AG04450 (cell line): Measurements from ENCODE around the gene TTN. TPM values are rescaled to one million over a fixed set of nuclear protein-coding genes. Genes with fewer than 3 reads are reported as not detected.

ENCODE experiments used
- CTCF ChIA-PET: fragments of 300-600, 350-600 bp; formaldehyde crosslinking; extraction: SDS; loops from one replicate; lab custom pipeline; 2022; ENCODE audit warnings: antibody characterized with exemption, inconsistent platforms; lab: Charles Lee
- POLR2A ChIA-PET: fragments of 350-600 bp; formaldehyde crosslinking; extraction: SDS; loops from one replicate; lab custom pipeline; 2021; ENCODE audit warnings: antibody characterized with exemption, inconsistent platforms; lab: Yijun Ruan, JAX
- DNase-seq: peaks from one replicate; pipeline ENCODE4 v3.0.0-alpha.2; 2011; ENCODE audit warnings: low read depth, low spot score
- H3K27ac ChIP-seq: one replicate; pipeline ENCODE4 v1.5.1; 2012; ENCODE audit warnings: low read depth, low read length, control low read depth
- H3K27me3 ChIP-seq: one replicate; pipeline ENCODE4 v1.6.0; 2012; ENCODE audit warnings: low read length; ENCODE audit not compliant: control insufficient read depth, insufficient read depth
- H3K4me3 ChIP-seq: 2 replicates; pipeline ENCODE4 v1.5.1; 2011; ENCODE audit warnings: mild to moderate bottlenecking, low read depth, low read length, control low read depth
- H3K9me3 ChIP-seq: 2 replicates; pipeline ENCODE4 v1.5.1; 2012; ENCODE audit warnings: low read length; ENCODE audit not compliant: control insufficient read depth, insufficient read depth
- polyA plus RNA-seq: library from polyadenylated mRNA; depleted of rRNA; stranded (reverse); fragments of >200 nt; gene quantifications from 2 replicates; pipeline ENCODE4 v1.2.3, GENCODE V29; 2011
- TF ChIP-seq, protein P1 (sequence below): IDR thresholded peaks from 2 replicates; pipeline ENCODE4 v1.5.1; 2011; ENCODE audit warnings: low read depth, low read length, control low read depth, inconsistent platforms

Gene TTN
- polyA plus RNA-seq, 1 experiment: 0.06 TPM

DNA sequence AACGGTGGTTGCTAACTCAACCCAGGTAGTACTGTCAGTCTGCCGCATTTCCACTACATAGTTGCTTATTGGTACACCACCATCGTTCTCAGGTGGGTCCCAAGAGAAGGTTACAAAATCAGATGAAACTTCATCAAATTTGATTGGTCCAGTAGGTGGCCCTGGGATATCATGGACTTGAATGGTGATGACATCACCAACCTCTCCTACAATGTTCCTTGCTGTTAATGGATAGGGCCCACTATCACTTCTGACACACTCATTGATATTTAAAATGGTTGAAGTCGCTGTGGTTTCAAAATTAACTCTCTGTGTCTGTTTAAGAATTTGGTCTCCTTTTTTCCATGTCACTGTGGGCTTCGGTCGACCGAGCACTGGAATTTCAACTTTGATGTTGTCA lies 232.4 kb downstream of the TTN start:
- Histone ChIP-seq H3K27me3 (no peaks in the 10 kb centered on the region), H3K9me3 (no peaks in the 10 kb centered on the region), H3K27ac (no peak overlapping the region), H3K4me3 (no peak overlapping the region)
- TF ChIP-seq, protein P1, sequence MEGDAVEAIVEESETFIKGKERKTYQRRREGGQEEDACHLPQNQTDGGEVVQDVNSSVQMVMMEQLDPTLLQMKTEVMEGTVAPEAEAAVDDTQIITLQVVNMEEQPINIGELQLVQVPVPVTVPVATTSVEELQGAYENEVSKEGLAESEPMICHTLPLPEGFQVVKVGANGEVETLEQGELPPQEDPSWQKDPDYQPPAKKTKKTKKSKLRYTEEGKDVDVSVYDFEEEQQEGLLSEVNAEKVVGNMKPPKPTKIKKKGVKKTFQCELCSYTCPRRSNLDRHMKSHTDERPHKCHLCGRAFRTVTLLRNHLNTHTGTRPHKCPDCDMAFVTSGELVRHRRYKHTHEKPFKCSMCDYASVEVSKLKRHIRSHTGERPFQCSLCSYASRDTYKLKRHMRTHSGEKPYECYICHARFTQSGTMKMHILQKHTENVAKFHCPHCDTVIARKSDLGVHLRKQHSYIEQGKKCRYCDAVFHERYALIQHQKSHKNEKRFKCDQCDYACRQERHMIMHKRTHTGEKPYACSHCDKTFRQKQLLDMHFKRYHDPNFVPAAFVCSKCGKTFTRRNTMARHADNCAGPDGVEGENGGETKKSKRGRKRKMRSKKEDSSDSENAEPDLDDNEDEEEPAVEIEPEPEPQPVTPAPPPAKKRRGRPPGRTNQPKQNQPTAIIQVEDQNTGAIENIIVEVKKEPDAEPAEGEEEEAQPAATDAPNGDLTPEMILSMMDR: no peak
- ChIA-PET CTCF (no interaction called here), POLR2A (no interaction called here)
- DNase-seq: no peak

DNA sequence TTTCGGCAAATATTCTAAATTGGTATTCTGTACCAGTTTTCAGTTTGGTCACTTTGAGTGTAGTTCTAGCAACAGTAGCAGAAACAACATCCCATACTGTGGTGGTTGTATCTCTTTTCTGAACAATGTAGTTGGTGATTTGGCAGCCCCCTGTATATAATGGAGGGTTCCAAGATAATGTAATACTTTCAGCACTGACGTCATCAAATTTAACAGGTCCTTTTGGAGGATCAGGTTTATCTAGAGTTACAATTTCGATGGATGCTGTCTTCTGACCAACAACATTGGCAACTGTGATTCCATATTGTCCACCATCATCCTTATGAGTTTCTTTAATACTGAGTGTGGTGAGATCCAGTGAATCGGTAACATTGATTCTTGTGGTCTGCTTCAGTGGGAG lies 239.0 kb downstream of the TTN start:
- TF ChIP-seq, protein P1: no peak
- CTCF ChIA-PET: no interaction called here
- H3K27ac ChIP-seq: no peak overlapping the region
- no peaks in the 10 kb centered on the region for H3K27me3 ChIP-seq
- no peak overlapping the region for H3K4me3 ChIP-seq
- DNase-seq: no peak
- POLR2A ChIA-PET: no interaction called here
- H3K9me3 ChIP-seq: no peaks in the 10 kb centered on the region; the same call in 1 of the 2 replicates

DNA sequence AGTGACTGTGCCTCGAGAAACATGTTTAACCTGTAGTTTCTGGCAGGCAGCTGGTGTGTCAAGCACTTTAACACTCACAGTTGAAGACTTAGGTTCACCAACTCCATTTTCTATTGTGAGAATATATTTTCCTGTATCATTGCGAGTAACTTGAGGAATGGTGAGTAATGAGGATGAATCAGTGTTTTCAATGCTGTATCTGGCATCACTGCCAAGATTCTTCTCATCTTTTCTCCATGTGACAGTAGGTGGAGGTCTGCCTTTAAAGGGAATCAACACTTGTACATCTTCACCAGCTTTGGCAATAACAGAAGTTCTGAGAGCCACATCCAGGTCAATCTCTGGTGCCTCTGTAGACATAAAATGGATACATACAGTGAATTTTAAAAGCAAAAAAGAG lies 254.2 kb downstream of the TTN start:
- Histone ChIP-seq H3K9me3 (no peaks in the 10 kb centered on the region), H3K27me3 (no peaks in the 10 kb centered on the region), H3K27ac (peak overlapping the region; percentile 34), H3K4me3 (no peak overlapping the region)
- DNase-seq: peak; percentile 41
- ChIA-PET POLR2A (no interaction called here), CTCF (no interaction called here)
- TF ChIP-seq, protein P1: no peak

DNA sequence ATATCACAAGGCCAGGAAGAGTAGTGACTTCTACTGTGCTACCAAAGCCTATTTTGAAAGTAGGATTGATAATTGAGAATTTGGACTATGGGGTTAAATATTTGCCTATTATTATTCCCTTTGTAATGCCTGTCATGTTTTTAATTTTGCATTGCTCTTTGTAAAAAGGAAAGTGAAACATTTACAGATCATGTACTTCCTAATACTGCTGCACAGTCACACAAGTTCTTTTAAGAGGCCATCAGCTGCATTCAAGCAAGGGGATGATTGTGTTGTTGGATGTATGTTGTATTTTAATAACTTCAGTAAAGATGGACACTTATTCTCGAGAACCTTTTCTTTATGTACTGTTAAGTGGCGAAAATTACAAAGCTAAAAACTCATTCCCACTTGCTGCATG lies 256.9 kb downstream of the TTN start:
- Histone ChIP-seq H3K27ac (no peak overlapping the region), H3K9me3 (no peaks in the 10 kb centered on the region), H3K27me3 (no peaks in the 10 kb centered on the region), H3K4me3 (no peak overlapping the region)
- TF ChIP-seq, protein P1: no peak
- POLR2A ChIA-PET: no interaction called here
- no peak for DNase-seq
- CTCF ChIA-PET: no interaction called here

DNA sequence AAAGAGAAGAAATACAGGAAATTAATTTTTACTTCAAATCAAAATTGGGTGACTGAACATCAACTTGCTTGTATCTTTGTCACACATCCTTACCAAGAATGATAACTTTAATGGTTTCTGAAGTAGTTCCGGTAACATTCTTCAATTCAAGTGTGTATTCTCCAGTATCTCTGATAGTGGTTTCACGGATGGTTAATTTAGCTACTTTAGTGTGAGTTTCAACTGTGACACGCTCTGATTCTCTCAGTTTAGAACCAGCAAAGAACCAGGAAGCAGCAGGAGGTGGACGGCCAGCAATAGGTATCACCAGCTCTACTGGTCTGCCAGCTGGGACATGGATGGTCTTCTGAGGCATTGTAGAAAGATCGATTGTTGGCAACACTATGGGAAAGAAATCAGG lies 264.7 kb downstream of the TTN start:
- DNase-seq: no peak
- CTCF ChIA-PET: no interaction called here

More for the DNA sequence above, 264.7 kb downstream of the TTN start:
- Histone ChIP-seq H3K4me3 (no peak overlapping the region), H3K9me3 (no peaks in the 10 kb centered on the region), H3K27ac (no peak overlapping the region), H3K27me3 (no peaks in the 10 kb centered on the region)
- TF ChIP-seq, protein P1: no peak
- POLR2A ChIA-PET: no interaction called here
